ENCODE measurements around the gene DGCR2. TPM values are rescaled to one million over a fixed set of nuclear protein-coding genes. Genes with fewer than 3 reads are reported as not detected.

DGCR2 gene
- polyA plus RNA-seq, 1 donor from 2014 or later, result 67.1 TPM

GRCh38 chr22:19134176-19134831 lies 12.1 kb upstream of the DGCR2 start:
- Histone ChIP-seq H3K4me2 (ENCODE audit: low read length) (no peak overlapping the region), H3K4me3 (ENCODE audit: low read length) (no peak overlapping the region), H4K20me1 (ENCODE audit: insufficient read depth) (no peaks in the 10 kb centered on the region), H3K27me3 (ENCODE audit: insufficient read depth, low read depth, low read length) (no peaks in the 10 kb centered on the region), H3K9me3 (ENCODE audit: low read length) (no peaks in the 10 kb centered on the region), H3K79me2 (replicated peaks; ENCODE audit: insufficient read depth, low read length) (no peaks in the 10 kb centered on the region), H3K9ac (ENCODE audit: low read length) (no peak overlapping the region), H2AFZ (ENCODE audit: low read depth, low read length) (no peak overlapping the region), H3K27ac (ENCODE audit: low read length) (no peak overlapping the region), H3K9me2 (ENCODE audit: insufficient read depth, low read length) (no peaks in the 10 kb centered on the region), H3F3A (ENCODE audit: insufficient read depth, low read length, poor library complexity, severe bottlenecking) (no peaks in the 10 kb centered on the region), H3K36me3 (ENCODE audit: insufficient read depth, low read length) (no peaks in the 10 kb centered on the region)
- TF ChIP-seq RAD21 (conservative IDR thresholded peaks at IDR 0.05) (no peak), CTCF (IDR thresholded peaks at IDR 0.05; ENCODE audit: poor library complexity, severe bottlenecking) (no peak), SMC3 (conservative IDR thresholded peaks at IDR 0.05; ENCODE audit: poor library complexity) (no peak), EP300 (conservative IDR thresholded peaks at IDR 0.05; ENCODE audit: poor library complexity, severe bottlenecking) (no peak), EZH2 (IDR thresholded peaks at IDR 0.05; ENCODE audit: borderline replicate concordance, insufficient read depth, low read length, poor library complexity, severe bottlenecking) (no peak), TAF1 (IDR thresholded peaks at IDR 0.05; ENCODE audit: low read depth) (no peak), MXI1 (conservative IDR thresholded peaks at IDR 0.05; ENCODE audit: poor library complexity, severe bottlenecking) (no peak), POLR2AphosphoS5 (IDR thresholded peaks at IDR 0.05) (no peak)
- TF ChIP-seq, protein P1, sequence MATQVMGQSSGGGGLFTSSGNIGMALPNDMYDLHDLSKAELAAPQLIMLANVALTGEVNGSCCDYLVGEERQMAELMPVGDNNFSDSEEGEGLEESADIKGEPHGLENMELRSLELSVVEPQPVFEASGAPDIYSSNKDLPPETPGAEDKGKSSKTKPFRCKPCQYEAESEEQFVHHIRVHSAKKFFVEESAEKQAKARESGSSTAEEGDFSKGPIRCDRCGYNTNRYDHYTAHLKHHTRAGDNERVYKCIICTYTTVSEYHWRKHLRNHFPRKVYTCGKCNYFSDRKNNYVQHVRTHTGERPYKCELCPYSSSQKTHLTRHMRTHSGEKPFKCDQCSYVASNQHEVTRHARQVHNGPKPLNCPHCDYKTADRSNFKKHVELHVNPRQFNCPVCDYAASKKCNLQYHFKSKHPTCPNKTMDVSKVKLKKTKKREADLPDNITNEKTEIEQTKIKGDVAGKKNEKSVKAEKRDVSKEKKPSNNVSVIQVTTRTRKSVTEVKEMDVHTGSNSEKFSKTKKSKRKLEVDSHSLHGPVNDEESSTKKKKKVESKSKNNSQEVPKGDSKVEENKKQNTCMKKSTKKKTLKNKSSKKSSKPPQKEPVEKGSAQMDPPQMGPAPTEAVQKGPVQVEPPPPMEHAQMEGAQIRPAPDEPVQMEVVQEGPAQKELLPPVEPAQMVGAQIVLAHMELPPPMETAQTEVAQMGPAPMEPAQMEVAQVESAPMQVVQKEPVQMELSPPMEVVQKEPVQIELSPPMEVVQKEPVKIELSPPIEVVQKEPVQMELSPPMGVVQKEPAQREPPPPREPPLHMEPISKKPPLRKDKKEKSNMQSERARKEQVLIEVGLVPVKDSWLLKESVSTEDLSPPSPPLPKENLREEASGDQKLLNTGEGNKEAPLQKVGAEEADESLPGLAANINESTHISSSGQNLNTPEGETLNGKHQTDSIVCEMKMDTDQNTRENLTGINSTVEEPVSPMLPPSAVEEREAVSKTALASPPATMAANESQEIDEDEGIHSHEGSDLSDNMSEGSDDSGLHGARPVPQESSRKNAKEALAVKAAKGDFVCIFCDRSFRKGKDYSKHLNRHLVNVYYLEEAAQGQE (IDR thresholded peaks at IDR 0.05; ENCODE audit: borderline replicate concordance), result no peak

- no peaks in the 10 kb centered on the region for H3K36me3 ChIP-seq (ENCODE audit: insufficient read depth, low read length)
- no peaks in the 10 kb centered on the region for H3F3A ChIP-seq (ENCODE audit: insufficient read depth, low read length, poor library complexity, severe bottlenecking)
- TF ChIP-seq MXI1 (conservative IDR thresholded peaks at IDR 0.05; ENCODE audit: poor library complexity, severe bottlenecking) (no peak), CTCF (IDR thresholded peaks at IDR 0.05; ENCODE audit: poor library complexity, severe bottlenecking) (no peak), TAF1 (IDR thresholded peaks at IDR 0.05; ENCODE audit: low read depth) (no peak)
- no peak overlapping the region for H3K4me2 ChIP-seq (ENCODE audit: low read length)
- H3K9ac ChIP-seq (ENCODE audit: low read length), result no peak overlapping the region
- H3K9me2 ChIP-seq (ENCODE audit: insufficient read depth, low read length), result no peaks in the 10 kb centered on the region
- no peaks in the 10 kb centered on the region for H4K20me1 ChIP-seq (ENCODE audit: insufficient read depth)
- H3K79me2 ChIP-seq (replicated peaks; ENCODE audit: insufficient read depth, low read length), result no peaks in the 10 kb centered on the region
- H3K4me3 ChIP-seq (ENCODE audit: low read length), result no peak overlapping the region
- no peak overlapping the region for H2AFZ ChIP-seq (ENCODE audit: low read depth, low read length)
- H3K9me3 ChIP-seq (ENCODE audit: low read length), result no peaks in the 10 kb centered on the region
- no peaks in the 10 kb centered on the region for H3K27me3 ChIP-seq (ENCODE audit: insufficient read depth, low read depth, low read length)
- H3K27ac ChIP-seq (ENCODE audit: low read length), result no peak overlapping the region
Observed at GRCh38 chr22:19133561-19133960, 11.3 kb upstream of the DGCR2 start.
